ENCODE measurements around the gene PLCG1.

PLCG1 gene

DNA sequence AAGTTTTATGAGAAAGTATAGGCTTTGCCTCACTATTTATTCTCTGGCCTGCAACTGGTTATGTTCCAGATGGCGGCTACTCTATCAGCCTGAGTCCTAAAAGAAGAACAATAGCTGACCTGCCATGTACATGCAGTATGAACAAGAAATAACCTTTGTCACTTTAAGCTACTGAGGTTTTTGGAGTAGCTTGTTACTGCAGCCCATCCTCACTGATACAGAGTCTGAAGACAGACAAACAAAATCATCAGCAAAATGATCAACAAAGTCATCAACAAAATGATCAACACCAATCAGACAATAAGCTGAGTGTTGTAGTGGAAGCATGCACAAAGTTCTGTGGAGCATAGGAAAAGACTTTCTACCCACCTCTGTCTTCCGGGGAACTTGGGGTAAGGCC, 82.5 kb downstream of the PLCG1 start:
- no peak for DNase-seq

- no peak for DNase-seq
Measured at GRCh38 chr20:41221614-41222218, 84.4 kb downstream of the PLCG1 start.

DNA sequence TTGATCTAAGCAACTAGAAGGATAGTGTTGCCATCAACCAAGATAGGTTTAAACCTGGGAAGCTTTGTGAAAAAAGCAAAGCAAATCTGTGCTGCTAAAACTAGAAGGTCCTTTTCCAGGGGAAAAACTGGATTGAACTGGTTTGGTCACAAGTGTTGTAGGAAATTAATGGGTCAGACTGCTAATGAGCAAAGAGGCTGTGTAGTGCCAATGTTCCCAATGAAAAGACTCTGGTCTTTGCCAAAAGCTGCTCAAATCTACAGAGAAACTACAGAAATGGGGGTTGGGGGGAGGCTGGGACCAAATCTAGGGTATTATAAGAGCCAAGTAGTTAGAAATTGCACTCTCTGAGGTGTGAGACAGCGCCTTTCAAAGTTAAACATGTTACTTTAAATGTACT, 85.0 kb downstream of the PLCG1 start:
- DNase-seq: no peak

- DNase-seq: no peak
Measured at GRCh38 chr20:41222703-41223102, 85.4 kb downstream of the PLCG1 start.

DNA sequence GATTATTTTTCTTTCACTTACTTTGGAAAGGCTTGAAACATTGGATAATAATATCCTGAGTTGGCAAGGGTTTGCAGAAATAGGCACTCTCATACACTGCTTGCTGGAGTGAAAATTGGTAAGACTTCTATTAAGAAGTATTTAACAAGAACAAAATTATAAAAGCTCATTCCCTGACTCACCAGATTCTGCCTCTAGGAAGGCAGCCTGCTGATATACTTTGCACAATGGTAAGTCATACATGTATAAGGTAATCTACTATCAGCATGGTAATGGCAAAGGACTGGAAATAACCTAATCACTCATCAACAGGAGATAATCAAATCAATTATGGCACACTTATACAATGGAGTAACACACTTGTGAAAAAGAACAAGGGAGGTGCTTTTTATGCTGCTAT, 85.8 kb downstream of the PLCG1 start:
- no peak for DNase-seq

- no peak for DNase-seq
Measured at GRCh38 chr20:41224281-41224680, 86.9 kb downstream of the PLCG1 start.

DNA sequence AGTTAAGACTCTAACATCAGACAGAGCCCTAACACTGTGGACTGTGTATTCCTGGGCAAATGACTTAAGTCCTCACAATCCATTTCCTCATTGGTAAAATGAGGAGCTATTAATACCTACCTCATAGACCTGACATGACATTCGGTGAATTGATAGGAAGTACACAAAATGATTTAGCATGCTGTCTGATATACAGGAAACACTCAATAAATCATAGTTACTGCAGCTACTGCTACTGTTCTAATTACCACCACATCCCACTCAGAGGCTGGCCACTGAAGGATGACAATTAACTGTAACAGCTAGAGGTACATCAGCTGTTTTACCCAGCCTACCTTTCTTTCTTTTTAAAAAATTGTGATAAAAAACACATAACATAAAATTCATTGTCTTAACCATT, 87.7 kb downstream of the PLCG1 start:
- no peak for DNase-seq

- DNase-seq: no peak
Measured at GRCh38 chr20:41226426-41226825, 89.1 kb downstream of the PLCG1 start.

All from stimulated activated CD4-positive, alpha-beta T cell treated with anti-CD3 and anti-CD28 coated beads, Interleukin-2, amount 100 ng/mL, for 48 hours (primary cell).